ENCODE data around the gene FUT7. TPM values are rescaled to one million over a fixed set of nuclear protein-coding genes. Genes with fewer than 3 reads are reported as not detected.

FUT7 gene
- total and polyA plus RNA-seq, 2 of the 13 experiments (the other 11 are each of a cell fraction or from before 2014, with no cell fraction given): 0.05 TPM; not detected in 1

GRCh38 chr9:136996361-136997292 lies 35.3 kb downstream of the FUT7 start, which contains the start of gene CLIC3 (continued):
- TF ChIP-seq TERF1 (CRISPR knock-in tag; IDR thresholded peaks at IDR 0.05) (no peak), ZNF777 (CRISPR knock-in tag; IDR thresholded peaks at IDR 0.05) (no peak), IRX3 (CRISPR knock-in tag; IDR thresholded peaks at IDR 0.05; ENCODE audit: borderline replicate concordance, low read depth) (no peak), GABPB1 (CRISPR knock-in tag; IDR thresholded peaks at IDR 0.05) (peak; percentile 13; the same call in 1 of the 2 replicates), TFAP4 (IDR thresholded peaks at IDR 0.05; ENCODE audit: borderline replicate concordance, low read depth) (peak; percentile 70; the same call in 1 of the 2 replicates), ZBTB3 (CRISPR knock-in tag; IDR thresholded peaks at IDR 0.05; ENCODE audit: borderline replicate concordance, low read depth) (no peak), IRF1 (CRISPR knock-in tag; IDR thresholded peaks at IDR 0.05; ENCODE audit: low read depth) (no peak), RBM39 (IDR thresholded peaks at IDR 0.05; ENCODE audit: low read depth, low read length, poor library complexity, severe bottlenecking) (no peak), ZNF276 (CRISPR knock-in tag; IDR thresholded peaks at IDR 0.05; ENCODE audit: low read depth) (no peak), AKNA (CRISPR knock-in tag; IDR thresholded peaks at IDR 0.05; ENCODE audit: borderline replicate concordance) (no peak), MBNL3 (CRISPR knock-in tag; conservative IDR thresholded peaks at IDR 0.05) (no peak), PAWR (CRISPR knock-in tag; IDR thresholded peaks at IDR 0.05; ENCODE audit: borderline replicate concordance) (no peak), IRF2 (CRISPR knock-in tag; IDR thresholded peaks at IDR 0.05) (no peak), POLR2G (IDR thresholded peaks at IDR 0.05; ENCODE audit: low read depth, low read length) (peak; percentile 27; the same call in 1 of the 2 replicates), ZNF782 (CRISPR knock-in tag; IDR thresholded peaks at IDR 0.05; ENCODE audit: borderline replicate concordance) (no peak), MED8 (CRISPR knock-in tag; IDR thresholded peaks at IDR 0.05; ENCODE audit: insufficient replicate concordance) (no peak)
